Measurements from ENCODE around the gene IL1R1. TPM values are rescaled to one million over a fixed set of nuclear protein-coding genes. Genes with fewer than 3 reads are reported as not detected.
"Not testable (repeated sequence)": the region's sequence is repeated elsewhere in the genome, so short reads cannot be mapped to it uniquely, and the experiment has no call there.

The IL1R1 gene
- total RNA-seq, 1 donor from 2014 or later = 1.5 TPM

DNA sequence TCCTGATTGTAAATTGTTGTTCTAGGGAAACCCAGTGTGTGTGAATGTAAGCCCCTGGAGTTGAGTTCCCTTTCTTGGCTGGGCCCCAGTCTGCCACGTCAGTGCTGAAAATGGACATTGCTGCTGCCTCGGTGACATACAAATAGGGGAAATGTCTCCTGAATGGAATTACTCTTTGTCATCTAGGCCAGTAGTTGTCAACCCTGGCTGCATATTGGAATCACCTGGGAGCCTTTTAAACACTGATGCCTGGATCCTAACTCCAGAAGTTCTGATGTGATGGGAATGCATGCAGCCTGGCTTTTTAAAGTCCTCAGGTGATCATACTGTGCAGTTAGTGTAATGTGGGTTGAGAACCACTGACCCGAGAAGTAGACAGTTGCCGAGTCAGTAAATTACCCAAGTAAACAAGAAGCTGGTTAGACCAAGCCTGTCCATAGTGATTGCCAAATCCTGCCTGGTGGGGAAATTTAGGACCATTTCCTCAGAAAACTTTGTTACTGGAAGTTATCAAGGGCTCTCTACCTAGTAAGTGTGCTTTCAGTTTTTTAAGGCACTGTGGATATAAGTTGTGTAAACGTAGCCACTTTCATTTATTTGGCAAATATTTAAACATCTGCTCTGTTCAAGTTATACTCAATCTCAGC is 27.6 kb upstream of the IL1R1 start:
- Mint-ChIP-seq H3K4me3 (no peak overlapping the region), H3K27me3 (ENCODE audit: insufficient read depth) (peaks cover 12% of the 10 kb centered on the region), H3K27ac (no peak overlapping the region), H3K4me1 (ENCODE audit: low read depth) (peaks cover 32% of the 10 kb centered on the region), H3K36me3 (ENCODE audit: low read depth) (no peaks in the 10 kb centered on the region), H3K9me3 (peaks cover 3% of the 10 kb centered on the region)
- intact Hi-C loops (cut with micrococcal nuclease) = loop anchor here (1.0 kb wide), 5 partner anchors 11 to 53 kb away; no protein-coding TSS in a partner anchor
- DNase-seq (ENCODE audit: low spot score) = no peak

DNA sequence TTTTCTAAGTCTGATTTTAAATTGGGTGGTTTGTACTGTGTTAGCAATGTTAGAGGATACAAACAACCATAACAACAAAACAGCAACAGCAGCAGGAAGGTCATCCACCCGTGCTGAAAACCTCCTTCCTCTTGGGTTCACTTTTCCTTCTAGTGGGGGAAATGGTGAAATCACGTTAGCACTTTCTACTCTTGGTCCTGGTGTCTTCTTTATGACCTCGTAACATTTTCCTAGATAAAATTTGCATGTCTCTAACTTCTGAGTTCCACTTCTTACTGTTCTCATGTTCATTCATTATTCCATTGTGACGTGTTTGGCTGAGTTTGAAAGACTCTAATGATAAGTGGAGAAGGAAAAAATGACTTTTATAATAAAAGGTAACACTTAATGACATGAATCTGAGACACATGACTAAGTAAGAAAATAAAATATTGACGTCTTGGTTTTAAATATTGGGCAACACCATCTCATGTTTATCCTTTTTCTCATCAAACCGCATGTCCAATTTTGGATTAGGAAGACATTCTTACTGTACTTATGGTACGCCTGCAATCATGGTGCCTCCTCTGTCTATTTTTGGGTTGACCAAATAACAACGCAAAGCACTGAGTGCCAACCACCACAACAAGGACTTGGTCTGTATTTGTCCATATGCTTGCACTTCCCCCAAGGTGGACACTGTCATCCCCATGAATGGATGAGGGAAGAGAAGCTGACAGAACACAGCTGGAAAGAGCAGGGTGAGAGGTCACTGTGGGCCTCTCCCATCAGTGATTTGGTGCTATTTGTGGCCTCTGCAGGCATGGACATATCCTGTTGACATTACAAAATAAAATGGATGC is 25.7 kb upstream of the IL1R1 start:
- intact Hi-C loops (cut with micrococcal nuclease) = no loop called here
- peaks cover 14% of the 10 kb centered on the region for H3K27me3 Mint-ChIP-seq (ENCODE audit: insufficient read depth)
- no peak overlapping the region for H3K4me3 Mint-ChIP-seq
- no peak overlapping the region for H3K27ac Mint-ChIP-seq
- no peaks in the 10 kb centered on the region for H3K36me3 Mint-ChIP-seq (ENCODE audit: low read depth)
- DNase-seq (ENCODE audit: low spot score) = no peak
- peaks cover 24% of the 10 kb centered on the region for H3K4me1 Mint-ChIP-seq (ENCODE audit: low read depth)
- H3K9me3 Mint-ChIP-seq = peaks cover 3% of the 10 kb centered on the region

DNA sequence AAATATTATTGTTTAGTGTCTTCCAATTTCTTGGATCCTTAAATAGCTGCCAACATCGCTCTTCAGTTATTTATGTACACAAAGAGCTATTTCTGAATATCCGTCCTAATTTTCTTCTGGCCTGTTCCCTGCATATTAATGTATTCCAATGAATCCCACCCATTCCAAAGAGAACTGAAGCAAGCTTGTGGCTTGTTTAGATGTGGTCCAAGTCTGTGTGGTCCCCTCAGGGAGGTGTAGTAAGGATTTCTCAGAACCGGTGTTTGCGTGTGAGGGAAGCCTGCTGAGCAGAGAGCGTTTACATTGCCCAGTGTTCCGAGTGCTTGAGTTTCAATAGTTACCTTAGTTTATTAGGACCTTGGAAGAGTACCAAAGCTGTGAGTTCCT is 25.1 kb upstream of the IL1R1 start:
- Mint-ChIP-seq H3K27me3 (ENCODE audit: insufficient read depth) (peaks cover 14% of the 10 kb centered on the region), H3K4me3 (no peak overlapping the region), H3K9me3 (peaks cover 3% of the 10 kb centered on the region), H3K36me3 (ENCODE audit: low read depth) (no peaks in the 10 kb centered on the region), H3K4me1 (ENCODE audit: low read depth) (peaks cover 24% of the 10 kb centered on the region), H3K27ac (no peak overlapping the region)
- no peak for DNase-seq (ENCODE audit: low spot score)
- intact Hi-C loops (cut with micrococcal nuclease) = no loop called here

DNA sequence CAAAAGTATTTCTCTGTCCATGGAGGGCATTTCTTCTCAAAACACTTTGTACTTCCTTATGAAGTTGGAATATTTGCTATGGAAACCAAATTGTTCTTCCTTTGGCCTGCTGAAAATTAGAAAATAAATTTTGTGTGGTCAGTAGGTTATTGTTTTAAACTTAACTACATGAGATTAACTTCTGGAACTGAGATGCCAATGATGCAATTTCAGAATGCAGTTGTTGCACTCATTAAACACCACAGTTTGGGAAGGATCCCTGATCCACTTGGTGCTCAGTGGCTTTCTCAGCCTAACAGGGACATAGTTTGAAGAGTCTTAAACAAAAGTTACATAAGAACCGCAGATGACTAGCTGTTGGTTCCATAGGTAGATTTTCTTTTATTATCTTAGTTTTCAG is 23.3 kb upstream of the IL1R1 start:
- H3K4me1 Mint-ChIP-seq (ENCODE audit: low read depth) = peaks cover 14% of the 10 kb centered on the region
- H3K9me3 Mint-ChIP-seq = no peaks in the 10 kb centered on the region
- H3K27ac Mint-ChIP-seq = no peak overlapping the region
- no peak for DNase-seq (ENCODE audit: low spot score)
- no peaks in the 10 kb centered on the region for H3K36me3 Mint-ChIP-seq (ENCODE audit: low read depth)
- H3K4me3 Mint-ChIP-seq = no peak overlapping the region
- intact Hi-C loops (cut with micrococcal nuclease) = no loop called here
- peaks cover 14% of the 10 kb centered on the region for H3K27me3 Mint-ChIP-seq (ENCODE audit: insufficient read depth)

DNA sequence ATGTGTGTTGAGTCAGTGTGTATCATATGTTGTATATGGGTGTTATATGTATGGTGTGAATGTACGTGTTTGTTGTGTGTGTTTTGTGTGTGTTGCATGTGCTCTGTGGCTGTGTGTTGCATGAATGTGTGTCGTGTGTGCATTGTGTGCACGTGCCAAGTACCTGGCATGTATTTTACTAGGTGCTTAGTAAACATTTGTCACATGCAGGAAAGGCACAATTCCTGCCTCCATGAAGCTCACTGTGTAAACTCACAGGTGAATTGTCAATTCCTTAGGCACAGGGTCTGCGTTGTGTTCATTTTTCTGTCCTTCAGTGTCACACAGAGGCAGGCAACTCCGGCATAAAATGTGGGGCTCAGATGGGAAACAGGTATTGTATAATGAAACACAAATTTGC is 22.3 kb upstream of the IL1R1 start:
- Mint-ChIP-seq H3K4me1 (ENCODE audit: low read depth) (peaks cover 4% of the 10 kb centered on the region), H3K36me3 (ENCODE audit: low read depth) (no peaks in the 10 kb centered on the region), H3K27me3 (ENCODE audit: insufficient read depth) (peaks cover 13% of the 10 kb centered on the region), H3K27ac (no peak overlapping the region), H3K9me3 (peaks cover 3% of the 10 kb centered on the region), H3K4me3 (no peak overlapping the region)
- intact Hi-C loops (cut with micrococcal nuclease) = no loop called here
- no peak for DNase-seq (ENCODE audit: low spot score)

DNA sequence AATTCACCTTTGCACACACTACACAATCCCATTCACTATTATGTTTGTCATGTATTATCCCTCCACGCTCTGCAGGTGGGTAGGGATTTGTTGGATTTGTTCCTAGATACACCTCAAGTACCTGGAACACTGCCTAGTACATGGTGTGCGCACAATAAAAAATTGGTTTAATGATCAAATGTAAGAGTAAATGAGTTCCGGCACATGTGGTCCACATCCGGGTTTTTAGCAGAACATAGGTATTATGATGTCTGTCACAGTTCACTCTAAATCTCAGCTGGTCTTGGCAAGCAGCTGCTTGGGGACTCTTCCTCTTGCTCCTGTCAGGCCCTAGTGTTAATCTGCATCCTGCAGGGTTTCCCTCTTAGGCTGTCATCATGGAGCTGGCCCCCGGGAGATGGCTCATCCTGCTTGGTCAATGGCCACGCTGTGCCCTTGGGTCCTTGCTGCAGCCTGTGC is 21.8 kb upstream of the IL1R1 start:
- no peaks in the 10 kb centered on the region for H3K36me3 Mint-ChIP-seq (ENCODE audit: low read depth)
- H3K4me3 Mint-ChIP-seq = no peak overlapping the region
- peaks cover 4% of the 10 kb centered on the region for H3K9me3 Mint-ChIP-seq
- peaks cover 8% of the 10 kb centered on the region for H3K27me3 Mint-ChIP-seq (ENCODE audit: insufficient read depth)
- H3K27ac Mint-ChIP-seq = no peak overlapping the region
- H3K4me1 Mint-ChIP-seq (ENCODE audit: low read depth) = no peaks in the 10 kb centered on the region
- intact Hi-C loops (cut with micrococcal nuclease) = no loop called here
- no peak for DNase-seq (ENCODE audit: low spot score)

DNA sequence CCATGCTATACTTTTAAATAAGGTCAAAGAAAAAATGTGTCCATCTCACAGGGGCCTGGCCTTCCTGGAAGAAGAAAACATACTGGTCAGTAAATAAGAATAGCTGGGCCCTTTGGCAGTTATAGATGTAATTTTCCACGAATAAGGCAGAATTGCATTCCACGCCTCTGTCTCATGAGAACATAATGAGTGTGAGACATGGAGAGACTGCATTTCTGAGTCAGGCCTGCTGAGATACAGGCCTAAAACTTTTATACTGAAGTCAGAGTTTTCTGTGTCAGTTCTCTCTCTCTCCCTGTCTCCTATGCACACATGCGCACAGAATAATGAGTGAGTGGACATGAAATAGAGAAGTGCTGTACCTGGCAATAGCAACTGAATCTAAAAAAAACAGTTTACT is 20.4 kb upstream of the IL1R1 start:
- Mint-ChIP-seq H3K4me3 (no peak overlapping the region), H3K4me1 (ENCODE audit: low read depth) (no peaks in the 10 kb centered on the region), H3K27me3 (ENCODE audit: insufficient read depth) (peaks cover 7% of the 10 kb centered on the region), H3K27ac (no peak overlapping the region), H3K36me3 (ENCODE audit: low read depth) (no peaks in the 10 kb centered on the region), H3K9me3 (peaks cover 11% of the 10 kb centered on the region)
- DNase-seq (ENCODE audit: low spot score) = no peak
- intact Hi-C loops (cut with micrococcal nuclease) = no loop called here

DNA sequence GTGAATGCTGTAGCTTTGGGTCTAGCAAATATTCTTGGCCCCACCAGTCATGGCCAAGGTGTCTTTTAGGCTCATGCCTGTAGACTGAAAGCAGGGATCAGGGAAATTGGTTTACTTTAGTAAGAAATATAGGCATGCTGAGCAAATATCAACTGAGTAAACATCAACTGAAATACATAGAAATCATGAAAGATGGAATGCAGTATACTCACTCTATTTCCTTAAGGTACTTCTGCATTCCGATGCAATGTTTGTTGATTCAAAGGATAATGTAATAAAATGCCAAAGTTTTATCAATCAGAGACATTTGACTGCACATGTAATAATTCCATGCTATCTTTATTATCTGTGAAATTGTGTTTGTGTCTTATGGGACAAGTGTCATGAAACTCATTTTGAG is 19.6 kb upstream of the IL1R1 start:
- DNase-seq (ENCODE audit: low spot score) = no peak
- Mint-ChIP-seq H3K27me3 (ENCODE audit: insufficient read depth) (peaks cover 3% of the 10 kb centered on the region), H3K4me1 (ENCODE audit: low read depth) (no peaks in the 10 kb centered on the region), H3K4me3 (no peak overlapping the region), H3K36me3 (ENCODE audit: low read depth) (no peaks in the 10 kb centered on the region), H3K27ac (no peak overlapping the region), H3K9me3 (peaks cover 17% of the 10 kb centered on the region)
- intact Hi-C loops (cut with micrococcal nuclease) = no loop called here

DNA sequence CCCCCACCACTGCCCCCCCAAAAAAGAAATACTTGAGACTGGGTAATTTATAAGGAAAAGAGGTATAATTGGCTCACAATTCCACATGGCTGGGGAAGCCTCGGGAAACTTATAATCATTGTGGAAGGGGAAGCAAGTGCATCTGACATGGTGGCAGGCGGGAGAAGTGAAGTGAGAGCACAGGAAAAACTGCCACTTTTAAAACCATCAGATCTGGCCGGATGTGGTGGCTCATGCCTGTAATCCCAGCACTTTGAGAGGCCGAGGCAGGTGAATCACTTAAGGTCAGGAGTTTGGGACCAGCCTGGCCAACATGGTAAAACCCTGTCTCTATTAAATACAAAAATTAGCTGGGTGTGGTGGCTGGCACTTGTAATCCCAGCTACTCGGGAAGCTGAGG is 18.1 kb upstream of the IL1R1 start:
- H3K36me3 Mint-ChIP-seq (ENCODE audit: low read depth); H3K27me3 Mint-ChIP-seq (ENCODE audit: insufficient read depth); DNase-seq (ENCODE audit: low spot score); H3K27ac Mint-ChIP-seq; intact Hi-C loops (cut with micrococcal nuclease); H3K4me1 Mint-ChIP-seq (ENCODE audit: low read depth); H3K4me3 Mint-ChIP-seq: not testable (repeated sequence)
- H3K9me3 Mint-ChIP-seq = peaks cover 20% of the 10 kb centered on the region

DNA sequence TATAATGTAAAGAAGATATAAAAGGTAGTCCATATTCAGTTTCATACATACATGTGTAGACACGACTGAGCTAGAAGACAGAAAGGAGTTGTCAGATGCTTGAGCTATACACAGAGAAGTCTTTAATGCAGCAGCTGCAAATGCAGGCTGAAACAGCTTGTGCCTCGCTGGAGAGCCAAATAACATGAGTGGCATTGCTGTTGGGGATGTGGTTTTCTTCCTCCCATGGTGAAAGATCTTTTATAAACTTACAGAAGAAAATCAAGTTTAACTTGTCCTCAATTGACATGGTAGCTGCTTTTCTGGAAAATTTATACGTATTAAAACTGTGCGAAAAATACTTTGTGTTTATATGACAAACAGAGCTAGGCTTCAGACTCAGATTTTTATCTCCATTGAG is 16.4 kb upstream of the IL1R1 start:
- Mint-ChIP-seq H3K4me1 (ENCODE audit: low read depth) (no peaks in the 10 kb centered on the region), H3K4me3 (no peak overlapping the region), H3K27ac (no peak overlapping the region), H3K9me3 (peaks cover 21% of the 10 kb centered on the region), H3K27me3 (ENCODE audit: insufficient read depth) (peaks cover under 1% of the 10 kb centered on the region), H3K36me3 (ENCODE audit: low read depth) (no peaks in the 10 kb centered on the region)
- intact Hi-C loops (cut with micrococcal nuclease) = no loop called here
- no peak for DNase-seq (ENCODE audit: low spot score)

DNA sequence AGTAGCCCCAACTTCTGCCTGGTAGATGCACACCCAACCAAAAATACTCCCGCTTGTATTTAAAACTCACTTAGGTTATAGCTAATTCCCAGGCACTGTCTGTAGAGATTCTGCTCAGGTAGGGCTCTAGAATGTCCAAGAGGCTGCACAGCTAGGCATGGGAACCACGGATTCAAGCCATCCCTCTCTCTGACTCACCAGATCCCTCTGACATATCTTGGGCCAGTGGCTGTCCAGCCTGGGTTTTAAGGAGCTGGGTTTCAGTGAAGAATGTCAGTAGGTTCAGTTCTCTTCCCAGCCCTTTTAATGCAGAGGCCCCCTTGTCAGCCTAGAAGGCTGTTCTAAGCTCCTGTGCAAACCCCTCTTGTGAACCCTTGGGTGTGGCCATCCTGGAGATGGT is 15.9 kb upstream of the IL1R1 start:
- Mint-ChIP-seq H3K36me3 (ENCODE audit: low read depth) (no peaks in the 10 kb centered on the region), H3K27me3 (ENCODE audit: insufficient read depth) (peaks cover 2% of the 10 kb centered on the region), H3K4me1 (ENCODE audit: low read depth) (no peaks in the 10 kb centered on the region), H3K4me3 (no peak overlapping the region), H3K9me3 (peaks cover 25% of the 10 kb centered on the region), H3K27ac (no peak overlapping the region)
- intact Hi-C loops (cut with micrococcal nuclease) = no loop called here
- DNase-seq (ENCODE audit: low spot score) = no peak

DNA sequence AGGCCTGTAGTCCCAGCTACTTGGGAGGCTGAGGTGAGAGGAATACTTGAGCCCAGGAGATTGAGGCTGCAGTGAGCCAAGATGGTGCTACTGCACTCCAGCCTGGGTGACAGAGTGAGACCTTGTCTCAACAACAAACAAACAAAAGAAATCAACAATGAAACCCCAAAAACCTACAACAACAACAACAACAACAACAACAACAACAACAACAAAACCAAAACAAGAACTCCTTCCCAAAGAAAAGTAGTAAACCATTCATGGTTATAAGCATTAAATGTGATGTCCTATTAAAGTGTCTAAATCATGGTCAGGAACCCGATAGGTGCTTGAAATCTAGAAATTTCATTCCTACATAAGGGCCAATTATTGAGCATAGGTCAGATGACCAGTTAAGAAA is 13.5 kb upstream of the IL1R1 start:
- H3K4me1 Mint-ChIP-seq (ENCODE audit: low read depth) = no peaks in the 10 kb centered on the region
- no peaks in the 10 kb centered on the region for H3K36me3 Mint-ChIP-seq (ENCODE audit: low read depth)
- H3K27ac Mint-ChIP-seq = no peak overlapping the region
- H3K4me3 Mint-ChIP-seq = no peak overlapping the region
- peaks cover 2% of the 10 kb centered on the region for H3K27me3 Mint-ChIP-seq (ENCODE audit: insufficient read depth)
- intact Hi-C loops (cut with micrococcal nuclease) = no loop called here
- DNase-seq (ENCODE audit: low spot score) = no peak
- peaks cover 25% of the 10 kb centered on the region for H3K9me3 Mint-ChIP-seq

DNA sequence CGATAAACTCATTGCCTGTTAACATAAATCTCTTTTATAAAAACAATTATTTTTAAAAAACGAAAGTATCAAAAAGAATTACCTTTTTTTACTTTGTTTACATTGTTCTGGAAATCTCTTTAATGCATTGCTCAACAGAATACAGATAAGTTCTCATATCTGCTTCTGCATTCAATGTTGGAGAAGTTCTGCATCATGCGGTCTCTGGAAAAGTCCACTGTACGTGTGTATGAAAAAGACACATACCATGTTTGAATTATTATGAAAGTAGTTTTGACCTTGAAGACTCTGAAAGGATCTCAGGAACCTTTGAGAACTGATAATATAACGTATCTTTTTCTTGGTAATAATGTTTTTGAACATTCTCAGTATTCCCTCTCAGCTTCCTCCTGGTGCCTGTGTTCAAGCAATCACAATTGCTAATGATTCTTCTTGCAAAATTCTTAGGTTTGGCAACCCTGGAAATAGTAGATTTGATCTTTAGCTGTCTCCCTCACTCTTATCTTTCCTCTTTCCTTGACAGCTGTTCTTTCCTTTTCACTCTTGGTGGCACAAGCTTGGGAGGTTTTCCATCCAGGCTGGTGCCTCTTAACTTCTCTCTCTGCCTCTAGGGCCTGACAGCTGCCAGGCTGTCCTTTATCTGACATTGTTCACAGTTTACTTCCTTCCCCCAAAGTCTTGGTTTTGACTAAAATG is 12.4 kb upstream of the IL1R1 start:
- no peaks in the 10 kb centered on the region for H3K4me1 Mint-ChIP-seq (ENCODE audit: low read depth)
- H3K4me3 Mint-ChIP-seq = no peak overlapping the region
- peaks cover 23% of the 10 kb centered on the region for H3K9me3 Mint-ChIP-seq
- intact Hi-C loops (cut with micrococcal nuclease) = no loop called here
- DNase-seq (ENCODE audit: low spot score) = no peak
- peaks cover 2% of the 10 kb centered on the region for H3K27me3 Mint-ChIP-seq (ENCODE audit: insufficient read depth)
- H3K27ac Mint-ChIP-seq = no peak overlapping the region
- no peaks in the 10 kb centered on the region for H3K36me3 Mint-ChIP-seq (ENCODE audit: low read depth)

All from activated T-helper 1 cell treated with anti-CD3 and anti-CD28 coated beads, Interleukin-12 subunit alpha, Interleukin-12 subunit beta, Interleukin-2, Interleukin-4 antibody, amounts not matched to agents 30 ng/mL and 10 ng/mL and 1 ng/mL, durations not matched to agents 14 hours and 24 hours and 36 hours (primary cell).